ENCODE measurements around the gene CAMKK1. TPM values are rescaled to one million over a fixed set of nuclear protein-coding genes. Genes with fewer than 3 reads are reported as not detected.
"Not testable (repeated sequence)": the region's sequence is repeated elsewhere in the genome, so short reads cannot be mapped to it uniquely, and the experiment has no call there.

The CAMKK1 gene
- total RNA-seq, 2 donors from 2014 or later: 3.0 to 3.2 TPM

DNA sequence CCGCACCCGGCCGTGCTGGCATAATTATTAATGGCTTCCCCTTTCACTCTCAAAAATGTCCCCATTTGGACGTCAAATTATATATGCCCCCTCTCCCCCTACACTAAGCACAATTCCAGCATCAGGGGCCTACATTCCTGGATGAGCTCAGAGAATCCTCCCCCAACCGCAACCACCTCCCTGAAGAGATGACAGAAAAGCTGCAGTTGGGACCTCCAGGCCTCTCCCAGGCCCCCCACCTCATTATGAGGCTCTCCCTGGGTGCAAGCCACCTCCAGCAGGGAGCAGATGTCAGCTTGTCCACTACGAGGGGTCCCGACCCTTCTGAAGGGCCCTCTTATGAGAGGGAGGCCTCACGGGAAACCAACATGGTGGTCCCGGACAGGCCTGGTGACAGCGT lies 28.3 kb downstream of the CAMKK1 start:
- H3K27me3 ChIP-seq: no peaks in the 10 kb centered on the region
- H3K4me1 ChIP-seq: peaks cover 0 to 12% of the 10 kb centered on the region in 2 donors
- no peak for DNase-seq (ENCODE audit: low spot score)

DNA sequence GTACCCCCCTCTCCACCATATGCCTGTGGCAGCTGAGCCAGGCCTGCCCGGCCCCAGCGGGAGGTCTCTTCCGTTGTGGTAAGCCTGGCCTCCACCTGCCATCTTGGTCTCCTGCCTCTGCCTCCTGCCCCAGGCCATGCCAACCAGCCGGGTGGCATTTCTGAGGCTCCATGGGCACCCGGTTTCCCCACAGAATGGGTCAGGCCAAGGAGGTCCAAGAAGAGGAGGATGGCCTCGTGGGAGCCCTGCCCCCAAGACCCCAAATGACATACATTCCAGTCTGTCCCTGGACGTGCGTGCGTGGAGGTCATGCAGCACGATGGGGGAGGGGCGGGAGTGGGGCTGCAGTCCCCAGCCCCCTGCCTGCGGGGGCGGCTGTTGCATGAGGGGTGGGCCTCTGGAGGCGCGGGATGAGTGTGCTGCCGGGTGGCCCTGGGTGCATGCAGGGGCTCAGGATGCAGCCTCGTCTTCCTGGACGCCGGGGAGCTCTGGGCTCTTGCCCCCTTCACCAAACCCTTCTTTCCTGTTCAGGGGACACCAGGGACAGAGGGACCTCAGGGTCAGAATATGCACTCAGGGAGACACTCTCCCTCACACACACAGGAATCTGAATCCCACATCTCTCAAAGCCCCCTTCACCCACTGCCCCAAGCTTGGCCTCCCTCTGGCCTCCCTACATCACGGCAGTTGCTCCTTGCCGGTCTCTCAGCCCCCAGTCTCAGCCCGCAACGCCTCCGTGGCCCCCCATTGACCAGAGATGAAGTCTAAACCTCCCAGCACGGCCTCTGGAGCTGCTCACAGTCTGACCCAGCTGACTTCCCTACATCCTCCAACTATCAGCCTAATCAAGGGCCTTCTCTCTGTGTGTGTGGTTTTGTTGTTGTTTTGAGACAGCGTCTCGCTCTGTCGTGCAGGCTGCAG lies 30.8 kb downstream of the CAMKK1 start:
- TF ChIP-seq, protein P1, sequence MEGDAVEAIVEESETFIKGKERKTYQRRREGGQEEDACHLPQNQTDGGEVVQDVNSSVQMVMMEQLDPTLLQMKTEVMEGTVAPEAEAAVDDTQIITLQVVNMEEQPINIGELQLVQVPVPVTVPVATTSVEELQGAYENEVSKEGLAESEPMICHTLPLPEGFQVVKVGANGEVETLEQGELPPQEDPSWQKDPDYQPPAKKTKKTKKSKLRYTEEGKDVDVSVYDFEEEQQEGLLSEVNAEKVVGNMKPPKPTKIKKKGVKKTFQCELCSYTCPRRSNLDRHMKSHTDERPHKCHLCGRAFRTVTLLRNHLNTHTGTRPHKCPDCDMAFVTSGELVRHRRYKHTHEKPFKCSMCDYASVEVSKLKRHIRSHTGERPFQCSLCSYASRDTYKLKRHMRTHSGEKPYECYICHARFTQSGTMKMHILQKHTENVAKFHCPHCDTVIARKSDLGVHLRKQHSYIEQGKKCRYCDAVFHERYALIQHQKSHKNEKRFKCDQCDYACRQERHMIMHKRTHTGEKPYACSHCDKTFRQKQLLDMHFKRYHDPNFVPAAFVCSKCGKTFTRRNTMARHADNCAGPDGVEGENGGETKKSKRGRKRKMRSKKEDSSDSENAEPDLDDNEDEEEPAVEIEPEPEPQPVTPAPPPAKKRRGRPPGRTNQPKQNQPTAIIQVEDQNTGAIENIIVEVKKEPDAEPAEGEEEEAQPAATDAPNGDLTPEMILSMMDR (IDR thresholded peaks at IDR 0.05): no peak
- Histone ChIP-seq H3K27me3 (no peaks in the 10 kb centered on the region), H3K9me3 (no peaks in the 10 kb centered on the region), H3K27ac (no peak overlapping the region), H3K4me1 (peaks cover 0 to 12% of the 10 kb centered on the region in 2 donors), H3K4me3 (no peak overlapping the region), H3K36me3 (peaks cover 9% of the 10 kb centered on the region)
- DNase-seq (ENCODE audit: low spot score): no peak

More for the DNA sequence above, 28.3 kb downstream of the CAMKK1 start:
- H3K4me3 ChIP-seq: no peak overlapping the region
- peaks cover 9% of the 10 kb centered on the region for H3K36me3 ChIP-seq
- no peaks in the 10 kb centered on the region for H3K9me3 ChIP-seq
- no peak overlapping the region for H3K27ac ChIP-seq
- TF ChIP-seq, protein P1 (IDR thresholded peaks at IDR 0.05): no peak

DNA sequence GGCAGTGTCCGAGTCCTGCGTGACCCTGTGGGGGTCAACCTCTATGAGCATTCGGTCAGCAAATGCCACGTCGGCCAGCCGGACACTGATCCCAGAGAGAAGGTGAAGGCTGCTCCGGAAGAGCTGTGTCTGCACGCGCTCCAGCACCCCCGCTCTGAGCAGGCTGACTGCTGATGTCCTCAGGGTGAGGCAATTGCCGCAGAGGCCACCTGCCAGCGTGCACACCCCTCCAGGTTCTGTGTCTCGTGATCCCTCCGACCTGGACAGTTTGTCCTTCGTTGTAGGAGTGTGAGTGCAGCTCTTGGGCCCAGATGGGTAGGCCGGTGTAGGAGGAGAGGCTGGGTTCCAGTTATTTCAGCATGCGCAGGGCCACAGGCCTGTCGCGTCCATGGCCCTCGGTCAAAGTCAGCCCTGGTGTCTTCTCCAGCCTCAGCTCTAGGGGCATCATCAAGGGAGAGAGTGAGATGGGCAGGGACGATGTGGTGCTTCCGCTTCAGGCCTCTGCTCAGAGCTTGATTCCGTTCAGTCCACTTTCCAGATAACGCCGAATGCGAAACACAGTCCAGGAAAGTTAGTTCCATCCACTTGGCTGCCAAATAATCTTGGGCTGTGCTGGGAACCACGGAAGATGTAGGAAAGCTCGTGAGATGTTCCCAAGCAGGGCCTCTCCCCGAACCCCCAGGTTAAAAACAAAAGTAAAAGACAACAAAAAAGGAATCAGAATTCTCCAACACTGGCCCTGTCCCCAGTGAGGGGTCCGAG lies 31.7 kb downstream of the CAMKK1 start:
- TF ChIP-seq, protein P1 (IDR thresholded peaks at IDR 0.05): no peak
- Histone ChIP-seq H3K4me3 (no peak overlapping the region), H3K9me3 (no peaks in the 10 kb centered on the region), H3K27me3 (no peaks in the 10 kb centered on the region), H3K4me1 (peaks cover 0 to 12% of the 10 kb centered on the region in 2 donors), H3K36me3 (peaks cover 9% of the 10 kb centered on the region), H3K27ac (no peak overlapping the region)
- DNase-seq (ENCODE audit: low spot score): no peak

DNA sequence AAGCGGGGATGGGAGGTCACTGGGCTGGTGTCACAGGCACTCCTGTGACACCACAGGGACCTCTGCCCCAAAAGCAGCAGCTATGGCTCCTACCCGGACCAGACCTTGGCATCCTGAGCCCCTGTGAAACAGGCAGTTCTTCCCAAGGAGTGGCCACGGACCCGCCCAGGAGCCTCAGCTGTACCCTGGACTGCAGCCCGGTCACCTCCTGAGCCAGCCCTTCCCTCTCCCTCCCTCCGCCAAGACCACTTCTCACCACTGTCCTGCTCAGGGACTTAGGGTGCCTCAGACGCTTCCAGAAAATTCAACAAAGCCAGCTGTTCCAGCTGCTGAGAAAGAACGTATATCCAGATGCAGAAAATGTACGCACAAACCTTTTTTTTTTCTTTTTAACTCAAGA lies 32.9 kb downstream of the CAMKK1 start:
- no peaks in the 10 kb centered on the region for H3K27me3 ChIP-seq
- no peak overlapping the region for H3K27ac ChIP-seq
- no peak for DNase-seq (ENCODE audit: low spot score)
- H3K36me3 ChIP-seq: peaks cover 9% of the 10 kb centered on the region
- TF ChIP-seq, protein P1 (IDR thresholded peaks at IDR 0.05): no peak
- peaks cover 0 to 4% of the 10 kb centered on the region in 2 donors for H3K4me1 ChIP-seq
- H3K4me3 ChIP-seq: no peak overlapping the region
- H3K9me3 ChIP-seq: no peaks in the 10 kb centered on the region

DNA sequence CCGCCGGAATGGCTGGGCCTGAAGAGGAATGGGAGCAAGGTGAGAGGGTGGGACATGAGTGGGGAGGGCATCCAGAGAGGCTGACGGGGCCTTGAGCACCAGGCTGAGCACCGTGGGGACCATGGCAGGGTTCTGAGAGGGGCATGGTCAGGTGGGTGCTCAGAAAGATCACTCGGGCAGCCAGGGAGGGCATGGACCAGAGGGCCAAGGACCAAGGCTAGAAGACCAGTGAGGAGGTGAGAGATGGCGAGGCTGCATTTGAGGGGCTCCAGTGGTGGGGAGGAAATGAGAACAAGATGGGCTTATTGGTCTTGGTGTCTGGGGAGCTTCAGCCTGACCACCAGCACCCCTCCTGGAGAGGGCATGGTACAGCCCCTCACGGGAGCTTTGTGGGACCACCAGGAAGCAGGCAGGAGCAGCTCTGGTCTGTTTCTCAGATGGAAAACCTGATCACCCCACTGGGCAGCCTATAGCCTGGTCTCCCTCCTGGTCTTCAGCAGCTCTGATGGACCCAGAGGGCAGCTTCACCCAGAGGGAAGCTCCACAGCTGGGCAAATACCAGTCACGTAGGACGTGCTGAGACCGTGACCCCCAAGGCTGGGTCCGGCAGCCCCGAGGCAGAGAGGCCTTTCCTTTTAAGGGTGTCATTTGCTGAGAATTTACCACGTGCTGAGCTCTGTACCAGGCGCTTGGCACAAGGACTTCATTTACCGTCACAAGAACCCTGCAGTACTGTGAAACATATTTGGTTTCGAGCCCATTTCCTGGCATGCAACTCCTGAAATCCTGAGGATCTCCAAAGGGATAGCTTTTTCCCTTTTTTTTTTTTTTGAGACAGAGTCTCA lies 35.4 kb downstream of the CAMKK1 start:
- Histone ChIP-seq H3K36me3 (peaks cover 9% of the 10 kb centered on the region), H3K4me1 (no peaks in the 10 kb centered on the region), H3K27me3 (no peaks in the 10 kb centered on the region), H3K27ac (no peak overlapping the region), H3K4me3 (no peak overlapping the region), H3K9me3 (no peaks in the 10 kb centered on the region)
- no peak for DNase-seq (ENCODE audit: low spot score)
- TF ChIP-seq, protein P1 (IDR thresholded peaks at IDR 0.05): no peak

DNA sequence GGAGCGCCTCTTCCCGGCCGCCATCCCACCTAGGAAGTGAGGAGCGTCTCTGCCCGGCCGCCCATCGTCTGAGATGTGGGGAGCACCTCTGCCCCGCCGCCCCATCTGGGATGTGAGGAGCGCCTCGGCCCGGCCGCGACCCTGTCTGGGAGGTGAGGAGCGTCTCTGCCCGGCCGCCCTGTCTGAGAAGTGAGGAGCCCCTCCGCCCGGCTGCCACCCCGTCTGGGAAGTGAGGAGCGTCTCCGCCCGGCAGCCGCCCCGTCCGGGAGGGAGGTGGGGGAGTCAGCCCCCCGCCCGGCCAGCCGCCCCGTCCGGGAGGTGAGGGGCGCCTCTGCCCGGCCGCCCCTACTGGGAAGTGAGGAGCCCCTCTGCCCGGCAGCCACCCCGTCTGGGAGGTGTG lies 38.6 kb downstream of the CAMKK1 start:
- H3K27me3 ChIP-seq; H3K9me3 ChIP-seq; DNase-seq (ENCODE audit: low spot score); H3K4me1 ChIP-seq; H3K27ac ChIP-seq; H3K4me3 ChIP-seq; H3K36me3 ChIP-seq: not testable (repeated sequence)

All from right atrium auricular region (tissue), 2 donors.